ENCODE results near the gene TKT. TPM values are rescaled to one million over a fixed set of nuclear protein-coding genes. Genes with fewer than 3 reads are reported as not detected.

The TKT gene
- total RNA-seq, 1 experiment from 2014 or later: 634 TPM

GRCh38 chr3:53261712-53262111 is 5.9 kb upstream of the TKT start (continued):
- TF ChIP-seq FOSL1 (IDR thresholded peaks at IDR 0.05; ENCODE audit: low read depth) (no peak), YY1 (IDR thresholded peaks at IDR 0.05; ENCODE audit: extremely low read depth, insufficient replicate concordance, low read depth, low read length) (no peak)

DNA sequence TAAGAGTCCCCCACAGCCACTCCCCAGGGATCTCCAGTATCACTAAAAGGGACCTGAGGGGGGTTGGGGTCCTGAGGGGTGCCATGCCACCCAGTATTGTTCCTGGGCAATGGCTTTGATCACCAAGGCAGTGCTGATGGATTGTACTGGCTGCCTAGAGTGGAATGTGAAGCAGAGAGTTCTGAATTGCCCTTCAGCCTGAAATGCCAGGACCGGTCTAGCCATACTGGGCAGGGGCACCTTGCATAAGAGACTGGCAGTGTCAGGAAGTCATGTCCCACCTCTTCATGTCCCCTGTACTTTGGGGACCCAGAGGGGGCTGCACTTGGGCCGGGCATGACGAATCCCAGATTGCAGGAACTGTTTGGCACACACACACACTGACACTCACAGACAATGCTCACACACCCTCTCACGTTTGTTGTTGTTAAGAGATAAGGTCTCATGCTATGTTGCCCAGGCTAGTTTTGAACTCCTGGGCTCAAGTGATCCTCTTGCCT is 4.5 kb upstream of the TKT start:
- POLR2A ChIA-PET: no interaction called here
- CTCF ChIA-PET: no interaction called here
- no peaks in the 10 kb centered on the region for H3K27me3 ChIP-seq (ENCODE audit: insufficient read depth, low read length)
- H2AFZ ChIP-seq (ENCODE audit: low read depth, low read length, poor library complexity, severe bottlenecking): no peak overlapping the region
- no peak overlapping the region for H3K27ac ChIP-seq (ENCODE audit: low read depth, low read length)
- no peak overlapping the region for H3K4me3 ChIP-seq (replicated peaks in 1 of 2; ENCODE audit: low read depth in 1 of 2, low read length in 2 of 2)
- H4K20me1 ChIP-seq (ENCODE audit: insufficient read depth): no peaks in the 10 kb centered on the region
- peaks cover 4% of the 10 kb centered on the region for H3K79me2 ChIP-seq (ENCODE audit: insufficient read depth, low read length)
- H3K9me3 ChIP-seq (ENCODE audit: control insufficient read depth in 1 of 2, insufficient read depth in 1 of 2, low read depth in 1 of 2, low read length in 2 of 2): no peaks in the 10 kb centered on the region
- H3K9ac ChIP-seq (ENCODE audit: low read length): no peak overlapping the region
- H3K4me1 ChIP-seq (ENCODE audit: control insufficient read depth in 1 of 2, insufficient read depth in 2 of 2, low read length in 2 of 2): peaks cover 0 to 10% of the 10 kb centered on the region in 2 experiments; a peak in 2 of 4 replicates
- no peak overlapping the region for H3K4me2 ChIP-seq (ENCODE audit: low read length)
- RAD21 ChIA-PET (ENCODE audit: low non-redundant PET in 1 of 2, low total read pairs in 2 of 2, uncharacterized antibody in 2 of 2, unreplicated experiment in 2 of 2): no interaction called here
- no peaks in the 10 kb centered on the region for H3K9me2 ChIP-seq (ENCODE audit: insufficient read depth)
- TF ChIP-seq FOSL1 (IDR thresholded peaks at IDR 0.05; ENCODE audit: low read depth) (no peak), CBX3 (IDR thresholded peaks at IDR 0.05; ENCODE audit: low read depth) (no peak), SP1 (IDR thresholded peaks at IDR 0.05; ENCODE audit: low read depth) (no peak), POLR2A (IDR thresholded peaks at IDR 0.05; ENCODE audit: borderline replicate concordance, extremely low read depth, insufficient read depth, insufficient read length) (no peak), ZNF274 (IDR thresholded peaks at IDR 0.05; ENCODE audit: low read depth, low read length) (no peak), SIN3A (IDR thresholded peaks at IDR 0.05; ENCODE audit: low read depth) (no peak)
- intact Hi-C loops (cut with micrococcal nuclease): no loop called here
- no peaks in the 10 kb centered on the region for H3K36me3 ChIP-seq (ENCODE audit: control insufficient read depth in 1 of 2, insufficient read depth in 2 of 2, low read length in 2 of 2)
- DNase-seq (ENCODE audit: low read depth, low spot score) (no peak), ATAC-seq (no peak)
- BruUV-seq (replicated peaks): no TSS peak

DNA sequence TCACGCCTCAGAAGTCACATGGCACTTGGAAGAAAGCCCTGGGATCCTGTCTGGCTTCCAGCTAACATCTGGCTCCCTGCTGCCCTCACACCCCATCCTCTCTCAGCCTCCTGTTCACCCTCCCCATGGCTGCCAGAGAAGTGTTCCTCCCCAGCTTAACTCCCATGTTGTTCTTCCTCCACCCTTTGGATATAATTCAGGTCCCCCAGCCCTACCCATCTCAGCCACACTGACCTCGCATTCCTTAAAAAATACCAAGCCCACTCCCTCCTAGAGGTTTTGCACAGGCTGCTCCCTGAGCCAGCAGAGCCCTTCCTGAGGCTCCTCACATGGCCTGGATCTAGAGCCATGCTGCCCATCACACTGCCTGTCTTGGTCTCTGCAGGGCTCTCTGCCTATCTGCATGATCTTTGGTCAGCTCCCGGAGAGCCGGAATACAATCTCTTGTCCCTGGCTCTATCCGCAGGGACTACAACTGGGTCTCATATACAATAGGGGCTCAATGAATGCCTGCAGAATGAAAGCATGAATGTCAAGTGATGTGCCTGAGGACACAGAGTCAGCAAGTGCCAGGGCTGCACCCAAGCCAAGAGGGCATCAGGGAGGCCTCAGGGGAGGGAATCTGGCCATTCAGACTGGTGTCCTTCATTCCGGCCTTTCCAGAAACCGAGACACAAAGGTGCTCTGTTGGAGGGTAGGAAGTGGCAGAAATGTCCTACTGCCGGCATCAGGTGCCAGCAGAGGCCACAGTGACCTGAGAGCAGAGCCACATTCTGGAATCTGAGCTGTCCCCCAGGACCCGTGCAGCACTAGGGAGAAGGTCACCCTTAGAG is 3.8 kb upstream of the TKT start:
- Histone ChIP-seq H3K4me3 (replicated peaks in 1 of 2; ENCODE audit: low read depth in 1 of 2, low read length in 2 of 2) (no peak overlapping the region), H3K36me3 (ENCODE audit: control insufficient read depth in 1 of 2, insufficient read depth in 2 of 2, low read length in 2 of 2) (no peaks in the 10 kb centered on the region), H3K4me1 (ENCODE audit: control insufficient read depth in 1 of 2, insufficient read depth in 2 of 2, low read length in 2 of 2) (peaks cover 0 to 10% of the 10 kb centered on the region in 2 experiments; a peak in 2 of 4 replicates), H2AFZ (ENCODE audit: low read depth, low read length, poor library complexity, severe bottlenecking) (no peak overlapping the region), H3K9me3 (ENCODE audit: control insufficient read depth in 1 of 2, insufficient read depth in 1 of 2, low read depth in 1 of 2, low read length in 2 of 2) (no peaks in the 10 kb centered on the region), H4K20me1 (ENCODE audit: insufficient read depth) (peaks cover under 1% of the 10 kb centered on the region; the same call in 1 of the 2 replicates), H3K27ac (ENCODE audit: low read depth, low read length) (no peak overlapping the region), H3K9me2 (ENCODE audit: insufficient read depth) (no peaks in the 10 kb centered on the region), H3K79me2 (ENCODE audit: insufficient read depth, low read length) (peaks cover 11% of the 10 kb centered on the region), H3K9ac (ENCODE audit: low read length) (no peak overlapping the region), H3K4me2 (ENCODE audit: low read length) (no peak overlapping the region), H3K27me3 (ENCODE audit: insufficient read depth, low read length) (no peaks in the 10 kb centered on the region)
- ChIA-PET POLR2A (interaction anchor here (0.6 kb wide), 1 partner anchor 8 kb away, joined by 3 read pairs; no protein-coding TSS in a partner anchor), RAD21 (ENCODE audit: low non-redundant PET in 1 of 2, low total read pairs in 2 of 2, uncharacterized antibody in 2 of 2, unreplicated experiment in 2 of 2) (no interaction called here), CTCF (no interaction called here)
- no peak for ATAC-seq
- no peak for DNase-seq (ENCODE audit: low read depth, low spot score)
- intact Hi-C loops (cut with micrococcal nuclease): no loop called here
- BruUV-seq (replicated peaks): no TSS peak
- TF ChIP-seq EZH2 (IDR thresholded peaks at IDR 0.05) (no peak), SP1 (IDR thresholded peaks at IDR 0.05; ENCODE audit: low read depth) (no peak), REST (IDR thresholded peaks at IDR 0.05; ENCODE audit: low read depth) (no peak), POLR2A (IDR thresholded peaks at IDR 0.05; ENCODE audit: borderline replicate concordance, extremely low read depth, insufficient read depth, insufficient read length) (no peak), RAD21 (IDR thresholded peaks at IDR 0.05; ENCODE audit: low read depth) (no peak), JUND (IDR thresholded peaks at IDR 0.05) (no peak)
- TF ChIP-seq, protein P1, sequence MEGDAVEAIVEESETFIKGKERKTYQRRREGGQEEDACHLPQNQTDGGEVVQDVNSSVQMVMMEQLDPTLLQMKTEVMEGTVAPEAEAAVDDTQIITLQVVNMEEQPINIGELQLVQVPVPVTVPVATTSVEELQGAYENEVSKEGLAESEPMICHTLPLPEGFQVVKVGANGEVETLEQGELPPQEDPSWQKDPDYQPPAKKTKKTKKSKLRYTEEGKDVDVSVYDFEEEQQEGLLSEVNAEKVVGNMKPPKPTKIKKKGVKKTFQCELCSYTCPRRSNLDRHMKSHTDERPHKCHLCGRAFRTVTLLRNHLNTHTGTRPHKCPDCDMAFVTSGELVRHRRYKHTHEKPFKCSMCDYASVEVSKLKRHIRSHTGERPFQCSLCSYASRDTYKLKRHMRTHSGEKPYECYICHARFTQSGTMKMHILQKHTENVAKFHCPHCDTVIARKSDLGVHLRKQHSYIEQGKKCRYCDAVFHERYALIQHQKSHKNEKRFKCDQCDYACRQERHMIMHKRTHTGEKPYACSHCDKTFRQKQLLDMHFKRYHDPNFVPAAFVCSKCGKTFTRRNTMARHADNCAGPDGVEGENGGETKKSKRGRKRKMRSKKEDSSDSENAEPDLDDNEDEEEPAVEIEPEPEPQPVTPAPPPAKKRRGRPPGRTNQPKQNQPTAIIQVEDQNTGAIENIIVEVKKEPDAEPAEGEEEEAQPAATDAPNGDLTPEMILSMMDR (IDR thresholded peaks at IDR 0.05 in 2 of 3, conservative IDR thresholded peaks at IDR 0.05 in 1 of 3; ENCODE audit: borderline replicate concordance in 1 of 3, insufficient read depth in 1 of 3, low read depth in 2 of 3, low read length in 2 of 3): no peak

Data from HCT116 (cell line).